GM12864 (cell line): Measurements from ENCODE around the gene TIGD6.

ENCODE experiments used
- DNase-seq: peaks from one replicate; pipeline ENCODE4 v3.0.0-alpha.2; 2011; ENCODE audit warnings: low read depth
- H3K4me3 ChIP-seq: 2 replicates; pipeline ENCODE4 v1.5.1; 2011; ENCODE audit warnings: mild to moderate bottlenecking, low read depth, low read length, control low read depth
- TF ChIP-seq, protein P1 (sequence below): IDR thresholded peaks from 2 replicates; pipeline ENCODE4 v1.5.1; 2011; ENCODE audit warnings: low read depth, mild to moderate bottlenecking, moderate library complexity, low read length, control low read depth, inconsistent platforms; ENCODE audit errors: missing control alignments

The TIGD6 gene

DNA sequence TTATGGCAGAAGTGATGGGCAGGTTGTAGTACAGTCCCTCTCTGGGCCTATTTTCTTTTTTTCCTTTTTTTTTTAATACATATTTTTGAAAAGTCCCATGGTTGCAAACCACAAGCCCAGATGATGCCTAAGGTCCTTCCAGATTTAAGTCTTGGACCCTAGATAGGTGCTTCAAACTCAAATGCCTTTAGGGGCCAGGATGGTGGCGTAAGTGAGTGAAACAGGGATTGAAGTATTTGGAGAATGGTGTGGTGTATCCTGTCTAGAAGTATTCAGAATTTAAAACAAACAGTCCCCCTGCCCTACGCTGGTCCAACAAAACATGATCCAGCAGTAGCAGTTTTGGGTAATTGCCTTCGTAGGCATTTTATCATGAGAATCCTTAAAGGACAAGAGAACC, 2.2 kb downstream of the TIGD6 start:
- TF ChIP-seq, protein P1, sequence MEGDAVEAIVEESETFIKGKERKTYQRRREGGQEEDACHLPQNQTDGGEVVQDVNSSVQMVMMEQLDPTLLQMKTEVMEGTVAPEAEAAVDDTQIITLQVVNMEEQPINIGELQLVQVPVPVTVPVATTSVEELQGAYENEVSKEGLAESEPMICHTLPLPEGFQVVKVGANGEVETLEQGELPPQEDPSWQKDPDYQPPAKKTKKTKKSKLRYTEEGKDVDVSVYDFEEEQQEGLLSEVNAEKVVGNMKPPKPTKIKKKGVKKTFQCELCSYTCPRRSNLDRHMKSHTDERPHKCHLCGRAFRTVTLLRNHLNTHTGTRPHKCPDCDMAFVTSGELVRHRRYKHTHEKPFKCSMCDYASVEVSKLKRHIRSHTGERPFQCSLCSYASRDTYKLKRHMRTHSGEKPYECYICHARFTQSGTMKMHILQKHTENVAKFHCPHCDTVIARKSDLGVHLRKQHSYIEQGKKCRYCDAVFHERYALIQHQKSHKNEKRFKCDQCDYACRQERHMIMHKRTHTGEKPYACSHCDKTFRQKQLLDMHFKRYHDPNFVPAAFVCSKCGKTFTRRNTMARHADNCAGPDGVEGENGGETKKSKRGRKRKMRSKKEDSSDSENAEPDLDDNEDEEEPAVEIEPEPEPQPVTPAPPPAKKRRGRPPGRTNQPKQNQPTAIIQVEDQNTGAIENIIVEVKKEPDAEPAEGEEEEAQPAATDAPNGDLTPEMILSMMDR = no peak
- no peak for DNase-seq
- H3K4me3 ChIP-seq = no peak overlapping the region

DNA sequence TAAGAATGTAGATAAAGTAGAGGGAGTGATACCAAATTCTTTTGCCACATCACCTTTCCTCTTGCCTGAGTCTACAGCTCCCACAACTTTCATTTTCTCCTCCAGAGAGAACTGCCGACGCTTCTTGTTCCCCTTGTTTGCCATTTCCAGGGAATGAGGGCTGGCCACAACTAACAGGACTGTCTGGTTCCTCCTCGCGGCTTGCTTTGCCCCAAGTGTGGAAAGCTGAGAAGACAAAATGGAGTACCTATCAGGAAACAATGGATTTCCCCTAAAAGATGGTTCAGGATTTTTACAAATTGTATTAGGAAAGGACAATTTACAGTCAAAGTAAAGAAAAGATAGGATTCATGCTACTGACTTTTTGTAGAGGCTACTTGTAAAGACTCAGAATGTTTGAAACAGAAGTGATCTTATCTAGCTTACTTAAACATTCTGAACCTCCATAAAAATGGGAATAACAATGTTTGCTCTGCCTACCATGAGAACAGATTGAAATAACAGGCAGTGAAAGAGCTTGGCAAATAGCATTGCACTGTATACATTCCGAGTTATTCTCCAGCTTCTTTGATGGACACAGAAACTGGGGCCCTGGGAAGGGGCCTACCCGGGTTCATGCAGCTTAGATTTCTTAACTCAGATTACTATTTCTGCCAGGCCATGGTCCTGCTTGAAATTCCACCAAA, 4.1 kb downstream of the TIGD6 start:
- no peak overlapping the region for H3K4me3 ChIP-seq
- TF ChIP-seq, protein P1 = no peak
- no peak for DNase-seq

- DNase-seq = no peak
- no peak overlapping the region for H3K4me3 ChIP-seq
- TF ChIP-seq, protein P1 = no peak
Measured at GRCh38 chr5:149995385-149996204, 4.9 kb downstream of the TIGD6 start.

- no peak for DNase-seq
- TF ChIP-seq, protein P1 = no peak
Measured at GRCh38 chr5:149993471-149993870, 7.0 kb downstream of the TIGD6 start.

GRCh38 chr5:149990518-149991376, 9.7 kb downstream of the TIGD6 start:
- peak; percentile 31 for DNase-seq
- TF ChIP-seq, protein P1 = peak; percentile 90
- no peak overlapping the region for H3K4me3 ChIP-seq

More at GRCh38 chr5:149993471-149993870, 7.0 kb downstream of the TIGD6 start:
- H3K4me3 ChIP-seq = no peak overlapping the region

- TF ChIP-seq, protein P1 = no peak
- H3K4me3 ChIP-seq = no peak overlapping the region
- DNase-seq = no peak
Measured at GRCh38 chr5:149988126-149988525, 12.3 kb downstream of the TIGD6 start.
